ENCODE measurements around the gene PRSS53.

Gene PRSS53

GRCh38 chr16:31043898-31044481 is 44.8 kb downstream of the PRSS53 start:
- no peak for DNase-seq (ENCODE audit: low spot score)

- no peak for DNase-seq (ENCODE audit: low spot score)
These were observed 45.4 kb downstream of the PRSS53 start for GRCh38 chr16:31043352-31043751.

GRCh38 chr16:31042866-31043265 is 45.9 kb downstream of the PRSS53 start:
- DNase-seq (ENCODE audit: low spot score) = no peak

- DNase-seq (ENCODE audit: low spot score) = no peak
These were observed 49.8 kb downstream of the PRSS53 start for GRCh38 chr16:31038993-31039392.

- no peak for DNase-seq (ENCODE audit: low spot score)
These were observed 52.1 kb downstream of the PRSS53 start for GRCh38 chr16:31036691-31037090.

GRCh38 chr16:31033709-31034492 is 54.8 kb downstream of the PRSS53 start:
- peak; percentile 91 for DNase-seq (ENCODE audit: low spot score)

Data from left forelimb (tissue), 1 donor.